ENCODE measurements around the gene JADE1.
A peak's percentile ranks its signal among the peaks of the same experiment; 100 is the strongest.

JADE1 gene

DNA sequence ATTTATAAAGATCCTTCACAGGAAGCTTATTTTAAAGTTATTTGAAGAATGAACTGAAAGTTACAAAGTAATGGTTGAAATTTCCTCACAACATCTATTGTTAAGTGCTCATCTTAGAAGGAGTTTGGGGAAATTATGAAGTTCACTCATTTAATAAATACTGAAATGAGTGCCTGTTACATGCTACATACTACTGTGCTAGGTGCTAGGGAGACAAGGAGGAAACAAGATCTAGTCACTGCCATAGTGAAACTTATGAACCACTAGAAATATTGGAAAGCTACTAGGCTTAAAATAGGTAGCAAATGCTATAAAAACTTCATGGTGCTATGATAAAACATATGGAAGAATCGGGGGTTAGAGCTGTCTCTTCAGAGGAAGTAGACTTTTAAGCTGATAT lies 97.1 kb downstream of the JADE1 start:
- Mint-ChIP-seq H3K9me3 (no peaks in the 10 kb centered on the region), H3K4me1 (no peaks in the 10 kb centered on the region)
- TF ChIP-seq, protein P1, sequence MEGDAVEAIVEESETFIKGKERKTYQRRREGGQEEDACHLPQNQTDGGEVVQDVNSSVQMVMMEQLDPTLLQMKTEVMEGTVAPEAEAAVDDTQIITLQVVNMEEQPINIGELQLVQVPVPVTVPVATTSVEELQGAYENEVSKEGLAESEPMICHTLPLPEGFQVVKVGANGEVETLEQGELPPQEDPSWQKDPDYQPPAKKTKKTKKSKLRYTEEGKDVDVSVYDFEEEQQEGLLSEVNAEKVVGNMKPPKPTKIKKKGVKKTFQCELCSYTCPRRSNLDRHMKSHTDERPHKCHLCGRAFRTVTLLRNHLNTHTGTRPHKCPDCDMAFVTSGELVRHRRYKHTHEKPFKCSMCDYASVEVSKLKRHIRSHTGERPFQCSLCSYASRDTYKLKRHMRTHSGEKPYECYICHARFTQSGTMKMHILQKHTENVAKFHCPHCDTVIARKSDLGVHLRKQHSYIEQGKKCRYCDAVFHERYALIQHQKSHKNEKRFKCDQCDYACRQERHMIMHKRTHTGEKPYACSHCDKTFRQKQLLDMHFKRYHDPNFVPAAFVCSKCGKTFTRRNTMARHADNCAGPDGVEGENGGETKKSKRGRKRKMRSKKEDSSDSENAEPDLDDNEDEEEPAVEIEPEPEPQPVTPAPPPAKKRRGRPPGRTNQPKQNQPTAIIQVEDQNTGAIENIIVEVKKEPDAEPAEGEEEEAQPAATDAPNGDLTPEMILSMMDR (IDR thresholded peaks at IDR 0.05) = no peak

DNA sequence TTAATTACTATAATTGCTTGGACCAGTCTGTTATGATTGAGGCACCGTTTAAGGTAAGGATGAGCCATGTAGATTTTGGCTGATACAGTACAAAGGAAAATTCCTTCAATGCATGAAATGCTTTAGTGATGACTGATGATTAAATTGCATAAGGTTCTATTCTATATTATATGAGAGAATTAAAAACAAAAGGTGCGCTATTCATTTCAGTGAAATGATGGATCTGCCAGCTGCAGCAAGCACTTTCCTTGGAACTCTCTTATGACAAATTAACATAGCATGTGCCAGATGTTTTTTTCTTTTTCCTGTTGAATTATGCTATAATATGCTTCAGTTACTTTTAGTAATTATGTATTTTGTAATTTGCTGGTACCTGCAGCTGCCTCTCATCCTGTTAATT lies 98.5 kb downstream of the JADE1 start:
- TF ChIP-seq, protein P1 (IDR thresholded peaks at IDR 0.05) = no peak
- no peaks in the 10 kb centered on the region for H3K4me1 Mint-ChIP-seq
- no peaks in the 10 kb centered on the region for H3K27me3 Mint-ChIP-seq (ENCODE audit: low read depth, poor library complexity)
- H3K36me3 Mint-ChIP-seq (ENCODE audit: low read depth) = no peaks in the 10 kb centered on the region
- no peak for DNase-seq
- H3K9me3 Mint-ChIP-seq = no peaks in the 10 kb centered on the region
- no peak overlapping the region for H3K4me3 Mint-ChIP-seq
- H3K27ac Mint-ChIP-seq = no peak overlapping the region

More for the DNA sequence above, 97.1 kb downstream of the JADE1 start:
- Mint-ChIP-seq H3K4me3 (no peak overlapping the region), H3K27me3 (ENCODE audit: low read depth, poor library complexity) (no peaks in the 10 kb centered on the region), H3K36me3 (ENCODE audit: low read depth) (peaks cover 8% of the 10 kb centered on the region), H3K27ac (peak overlapping the region; percentile 9)
- DNase-seq = no peak

DNA sequence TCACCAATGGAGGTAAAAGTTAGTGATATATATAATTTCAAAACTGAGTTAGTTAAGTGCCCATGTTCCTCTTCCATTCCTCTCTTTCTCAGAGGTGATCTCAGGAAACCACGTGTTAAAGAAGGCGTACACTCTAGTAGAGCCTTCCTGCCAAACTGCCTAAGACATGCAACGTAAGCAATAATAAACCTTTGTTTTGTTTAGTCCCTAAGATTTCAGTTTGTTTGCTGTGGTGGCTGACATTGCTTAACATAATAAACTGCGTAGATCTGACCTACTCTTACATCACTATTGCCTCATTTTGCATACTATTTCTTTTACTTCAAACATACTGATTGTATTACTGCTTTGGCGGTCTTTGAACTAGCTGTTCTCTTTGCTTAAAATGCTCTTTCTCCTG lies 99.2 kb downstream of the JADE1 start:
- TF ChIP-seq, protein P1 (IDR thresholded peaks at IDR 0.05) = no peak
- Mint-ChIP-seq H3K36me3 (ENCODE audit: low read depth) (no peaks in the 10 kb centered on the region), H3K27ac (no peak overlapping the region), H3K27me3 (ENCODE audit: low read depth, poor library complexity) (no peaks in the 10 kb centered on the region), H3K4me3 (no peak overlapping the region), H3K9me3 (no peaks in the 10 kb centered on the region), H3K4me1 (no peaks in the 10 kb centered on the region)
- no peak for DNase-seq

DNA sequence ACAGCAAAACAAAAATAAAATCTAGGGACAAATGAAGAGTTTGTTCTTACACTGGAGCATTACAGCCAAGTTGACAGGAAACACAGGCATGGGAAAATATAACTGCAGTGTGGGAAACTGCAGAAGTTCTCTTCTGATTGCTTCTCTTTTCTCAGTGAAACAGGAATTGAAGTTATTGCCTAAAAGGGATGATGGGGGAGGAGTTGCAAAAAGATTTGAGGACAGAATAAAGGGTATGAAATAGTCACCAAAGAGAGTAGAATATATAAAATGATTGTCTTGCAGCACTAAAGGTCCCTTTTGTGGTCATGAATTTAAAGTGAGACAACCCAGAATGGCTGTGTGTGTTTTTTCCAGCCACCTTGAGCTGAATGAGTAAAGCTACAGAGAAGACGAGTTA lies 103.7 kb downstream of the JADE1 start:
- Mint-ChIP-seq H3K9me3 (no peaks in the 10 kb centered on the region), H3K27ac (peak overlapping the region; percentile 84), H3K4me3 (no peak overlapping the region), H3K27me3 (ENCODE audit: low read depth, poor library complexity) (no peaks in the 10 kb centered on the region), H3K36me3 (ENCODE audit: low read depth) (no peaks in the 10 kb centered on the region), H3K4me1 (no peaks in the 10 kb centered on the region)
- TF ChIP-seq, protein P1 (IDR thresholded peaks at IDR 0.05) = no peak
- DNase-seq = no peak

DNA sequence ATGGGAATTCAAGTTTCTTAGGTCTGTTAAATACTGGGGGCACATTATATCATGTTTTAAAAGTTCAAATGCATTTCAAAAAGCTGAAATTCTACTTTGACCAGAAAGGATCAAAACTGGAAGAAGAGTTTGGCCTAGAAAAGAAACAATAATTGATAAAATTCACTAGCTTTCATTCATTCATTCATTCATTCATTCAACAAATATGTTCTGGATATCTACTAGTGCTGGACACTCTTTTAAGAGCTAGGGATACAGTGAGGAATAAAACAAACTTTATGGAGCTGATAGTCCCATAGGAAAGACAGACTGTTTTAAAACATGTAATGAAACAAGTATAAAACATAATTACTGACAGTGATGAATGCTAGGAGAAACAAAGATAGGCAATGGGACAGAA lies 106.0 kb downstream of the JADE1 start:
- no peaks in the 10 kb centered on the region for H3K27me3 Mint-ChIP-seq (ENCODE audit: low read depth, poor library complexity)
- H3K27ac Mint-ChIP-seq = no peak overlapping the region
- no peaks in the 10 kb centered on the region for H3K4me1 Mint-ChIP-seq
- peaks cover 7% of the 10 kb centered on the region for H3K36me3 Mint-ChIP-seq (ENCODE audit: low read depth)
- H3K4me3 Mint-ChIP-seq = no peak overlapping the region
- no peak for DNase-seq
- TF ChIP-seq, protein P1 (IDR thresholded peaks at IDR 0.05) = no peak
- peaks cover 1% of the 10 kb centered on the region for H3K9me3 Mint-ChIP-seq

DNA sequence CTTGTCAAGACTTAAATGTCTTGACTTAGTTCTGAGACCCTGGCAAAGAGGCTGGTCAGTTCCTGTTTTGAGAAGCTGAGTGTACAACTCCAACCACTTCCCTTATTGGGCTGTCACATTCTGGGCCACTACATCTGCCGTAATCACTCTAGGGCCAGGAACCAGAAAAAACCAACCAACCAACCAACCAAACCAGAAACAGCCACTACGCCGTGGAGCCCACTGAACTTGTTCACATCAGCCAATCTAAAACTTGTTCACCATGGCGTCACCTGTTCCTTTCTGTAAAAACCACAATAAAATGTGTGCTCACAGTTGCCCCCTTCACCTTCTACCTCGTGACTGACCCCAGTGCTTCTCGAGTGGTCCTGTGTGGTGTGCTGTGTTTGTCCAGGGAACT lies 107.3 kb downstream of the JADE1 start:
- TF ChIP-seq, protein P1 (IDR thresholded peaks at IDR 0.05) = no peak
- Mint-ChIP-seq H3K36me3 (ENCODE audit: low read depth) (peaks cover 11% of the 10 kb centered on the region), H3K4me3 (no peak overlapping the region), H3K27me3 (ENCODE audit: low read depth, poor library complexity) (no peaks in the 10 kb centered on the region), H3K9me3 (peaks cover 10% of the 10 kb centered on the region), H3K27ac (no peak overlapping the region), H3K4me1 (no peaks in the 10 kb centered on the region)
- DNase-seq = no peak
